ENCODE data around the gene PKP2. TPM values are rescaled to one million over a fixed set of nuclear protein-coding genes. Genes with fewer than 3 reads are reported as not detected.
"Not testable (repeated sequence)": the region's sequence is repeated elsewhere in the genome, so short reads cannot be mapped to it uniquely, and the experiment has no call there.

The PKP2 gene
- total and polyA plus RNA-seq, 7 donors, result 2.5 to 7.8 (median 4.0) TPM

DNA sequence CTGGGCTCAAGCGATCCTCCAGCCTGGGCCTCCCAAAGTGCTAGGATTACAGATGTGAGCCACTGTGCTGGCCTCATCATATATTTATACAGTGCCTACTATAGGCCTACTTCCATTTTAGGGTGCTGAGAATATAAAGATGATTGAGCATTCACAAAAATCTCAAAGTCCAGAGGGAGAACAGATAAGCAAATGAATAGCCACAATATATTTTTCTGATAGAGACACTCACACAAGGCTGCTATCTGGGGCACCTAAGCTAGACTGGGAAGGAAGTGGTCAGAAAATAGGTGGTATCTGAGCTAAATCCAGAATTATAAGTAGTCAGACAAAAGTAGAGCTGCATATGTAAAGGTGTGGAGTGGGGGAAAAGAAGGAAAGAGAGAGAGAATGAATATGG lies 21.6 kb downstream of the PKP2 start:
- intact Hi-C loops (cut with DNase I), result no loop called here
- Histone ChIP-seq H3K4me3 (no peak overlapping the region), H3K4me1 (peaks cover 4% of the 10 kb centered on the region), H3K27me3 (ENCODE audit: insufficient read depth in 3 of 3, low read length in 2 of 3) (no peaks in the 10 kb centered on the region), H3K27ac (no peak overlapping the region), H3K9me3 (no peaks in the 10 kb centered on the region), H3K36me3 (ENCODE audit: insufficient read depth in 1 of 2, low read depth in 1 of 2) (no peaks in the 10 kb centered on the region)
- TF ChIP-seq, protein P1, sequence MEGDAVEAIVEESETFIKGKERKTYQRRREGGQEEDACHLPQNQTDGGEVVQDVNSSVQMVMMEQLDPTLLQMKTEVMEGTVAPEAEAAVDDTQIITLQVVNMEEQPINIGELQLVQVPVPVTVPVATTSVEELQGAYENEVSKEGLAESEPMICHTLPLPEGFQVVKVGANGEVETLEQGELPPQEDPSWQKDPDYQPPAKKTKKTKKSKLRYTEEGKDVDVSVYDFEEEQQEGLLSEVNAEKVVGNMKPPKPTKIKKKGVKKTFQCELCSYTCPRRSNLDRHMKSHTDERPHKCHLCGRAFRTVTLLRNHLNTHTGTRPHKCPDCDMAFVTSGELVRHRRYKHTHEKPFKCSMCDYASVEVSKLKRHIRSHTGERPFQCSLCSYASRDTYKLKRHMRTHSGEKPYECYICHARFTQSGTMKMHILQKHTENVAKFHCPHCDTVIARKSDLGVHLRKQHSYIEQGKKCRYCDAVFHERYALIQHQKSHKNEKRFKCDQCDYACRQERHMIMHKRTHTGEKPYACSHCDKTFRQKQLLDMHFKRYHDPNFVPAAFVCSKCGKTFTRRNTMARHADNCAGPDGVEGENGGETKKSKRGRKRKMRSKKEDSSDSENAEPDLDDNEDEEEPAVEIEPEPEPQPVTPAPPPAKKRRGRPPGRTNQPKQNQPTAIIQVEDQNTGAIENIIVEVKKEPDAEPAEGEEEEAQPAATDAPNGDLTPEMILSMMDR (IDR thresholded peaks at IDR 0.05), result no peak
- DNase-seq, result no peak
- no peak for ATAC-seq
- WGBS, 3 donors, result 94 to 97% (median 94%) methylated on average over 1 of the region's 1 CpG

DNA sequence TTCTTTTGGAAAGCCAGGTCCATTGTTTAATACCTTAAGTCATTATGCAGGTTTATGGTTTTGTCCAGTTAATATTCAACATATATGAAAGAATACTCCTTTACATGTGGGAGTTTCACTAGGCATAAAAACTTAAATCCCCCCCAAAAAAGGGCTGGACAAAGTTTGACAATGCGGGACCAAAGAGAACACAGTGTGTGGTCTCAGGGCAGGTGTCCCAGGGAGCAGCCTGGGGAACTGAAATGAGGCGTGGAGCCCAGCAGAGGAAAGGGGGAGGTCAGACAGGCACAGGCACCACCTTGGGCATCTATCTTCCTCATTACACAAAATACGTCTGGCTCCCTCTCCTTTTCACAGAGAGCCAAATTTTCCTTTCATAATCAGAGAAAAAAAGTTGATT lies 22.5 kb downstream of the PKP2 start:
- intact Hi-C loops (cut with DNase I), result no loop called here
- no peak overlapping the region for H3K27ac ChIP-seq
- WGBS, 3 donors, result 58 to 80% (median 72%) methylated on average over 3 of the region's 3 CpGs
- H3K4me3 ChIP-seq, result no peak overlapping the region
- ATAC-seq (no peak), DNase-seq (no peak)
- TF ChIP-seq, protein P1 (IDR thresholded peaks at IDR 0.05), result no peak
- no peaks in the 10 kb centered on the region for H3K36me3 ChIP-seq (ENCODE audit: insufficient read depth in 1 of 2, low read depth in 1 of 2)
- H3K4me1 ChIP-seq, result peaks cover 4% of the 10 kb centered on the region
- H3K9me3 ChIP-seq, result no peaks in the 10 kb centered on the region
- no peaks in the 10 kb centered on the region for H3K27me3 ChIP-seq (ENCODE audit: insufficient read depth in 3 of 3, low read length in 2 of 3)

DNA sequence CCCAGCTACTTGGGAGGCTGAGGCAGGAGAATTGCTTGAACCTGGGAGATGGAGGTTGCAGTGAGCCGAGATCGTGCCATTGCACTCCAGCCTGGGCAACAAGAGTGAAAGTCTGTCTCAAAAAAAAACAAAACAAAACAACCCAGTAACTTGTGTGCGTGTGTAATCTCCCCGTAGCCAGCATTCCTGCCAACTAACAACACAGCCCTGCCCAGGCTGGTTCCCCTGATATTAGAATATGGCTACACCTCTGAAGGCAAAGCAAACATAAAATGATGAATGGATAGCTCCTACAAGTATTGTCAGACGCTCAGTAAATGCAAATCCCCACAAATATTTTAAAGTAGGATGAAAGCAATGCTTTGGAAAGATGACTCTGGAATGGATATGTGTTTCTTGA lies 24.2 kb downstream of the PKP2 start:
- H3K9me3 ChIP-seq; intact Hi-C loops (cut with DNase I); H3K27me3 ChIP-seq (ENCODE audit: insufficient read depth in 3 of 3, low read length in 2 of 3); H3K4me3 ChIP-seq; H3K4me1 ChIP-seq; DNase-seq; H3K27ac ChIP-seq; ATAC-seq; H3K36me3 ChIP-seq (ENCODE audit: insufficient read depth in 1 of 2, low read depth in 1 of 2): not testable (repeated sequence)
- 81 to 89% (median 84%) methylated on average over 5 of the region's 5 CpGs for WGBS, 3 donors

DNA sequence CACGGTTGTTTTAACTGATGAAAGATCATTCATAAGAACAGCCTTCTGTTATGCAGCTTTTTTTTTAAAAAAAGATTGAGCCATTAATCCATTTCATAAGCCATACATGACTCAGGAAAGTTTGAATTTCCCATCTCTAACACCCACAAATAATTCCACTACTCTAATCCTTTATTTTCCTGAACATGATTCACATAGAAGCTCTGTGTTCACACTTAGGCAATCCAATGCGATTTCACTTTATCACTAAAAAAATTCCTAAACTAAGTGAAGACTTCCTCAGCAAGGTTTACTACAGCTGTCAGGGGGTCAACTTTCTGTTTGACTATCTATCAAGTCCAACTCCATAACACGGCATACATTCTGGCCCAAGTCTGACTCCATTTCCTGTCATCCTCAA lies 25.9 kb downstream of the PKP2 start:
- TF ChIP-seq, protein P1 (IDR thresholded peaks at IDR 0.05), result no peak
- no peaks in the 10 kb centered on the region for H3K4me1 ChIP-seq
- no peaks in the 10 kb centered on the region for H3K27me3 ChIP-seq (ENCODE audit: insufficient read depth in 3 of 3, low read length in 2 of 3)
- no peak overlapping the region for H3K4me3 ChIP-seq
- no peak for DNase-seq
- 43 to 68% (median 61%) methylated on average over 3 of the region's 3 CpGs for WGBS, 3 donors
- H3K27ac ChIP-seq, result no peak overlapping the region
- intact Hi-C loops (cut with DNase I), result no loop called here
- peaks cover 0 to 6% of the 10 kb centered on the region in 2 donors for H3K36me3 ChIP-seq (ENCODE audit: insufficient read depth in 1 of 2, low read depth in 1 of 2)
- no peaks in the 10 kb centered on the region for H3K9me3 ChIP-seq
- ATAC-seq, result no peak

DNA sequence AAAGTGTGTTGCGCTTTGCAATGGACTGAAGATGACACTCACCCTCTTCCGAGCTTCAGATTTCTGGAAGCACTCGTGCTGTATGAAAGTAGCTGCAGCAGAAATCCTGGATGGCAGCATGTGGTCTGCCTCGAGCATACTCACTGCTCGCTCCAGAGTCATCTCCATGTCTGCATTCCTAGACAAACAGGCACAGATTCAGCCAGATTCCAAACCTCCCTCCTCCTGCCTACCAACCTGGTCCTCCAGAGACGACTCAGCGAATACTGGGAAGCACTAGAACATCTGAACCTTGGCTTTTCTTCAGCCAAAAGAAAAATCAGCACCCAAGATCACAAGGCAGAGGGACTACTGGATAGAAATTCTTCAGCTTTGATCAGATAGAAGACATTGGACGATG lies 27.7 kb downstream of the PKP2 start:
- no peaks in the 10 kb centered on the region for H3K9me3 ChIP-seq
- H3K4me1 ChIP-seq, result no peaks in the 10 kb centered on the region
- TF ChIP-seq, protein P1 (IDR thresholded peaks at IDR 0.05), result no peak
- no peak overlapping the region for H3K27ac ChIP-seq
- no peaks in the 10 kb centered on the region for H3K27me3 ChIP-seq (ENCODE audit: insufficient read depth in 3 of 3, low read length in 2 of 3)
- no peak for DNase-seq
- peaks cover 0 to 6% of the 10 kb centered on the region in 2 donors for H3K36me3 ChIP-seq (ENCODE audit: insufficient read depth in 1 of 2, low read depth in 1 of 2)
- no peak for ATAC-seq
- no peak overlapping the region for H3K4me3 ChIP-seq
- intact Hi-C loops (cut with DNase I), result no loop called here
- WGBS, 3 donors, result 91 to 92% (median 91%) methylated on average over 8 of the region's 8 CpGs

All from psoas muscle (tissue), 8 donors.